ENCODE results near the gene RASL11B.

The RASL11B gene

GRCh38 chr4:52869196-52869595 lies 7.1 kb downstream of the RASL11B start:
- TF ChIP-seq CTCF (IDR thresholded peaks at IDR 0.05; ENCODE audit: low read depth, low read length) (no peak), EZH2phosphoT487 (IDR thresholded peaks at IDR 0.05; ENCODE audit: low read depth) (no peak)
- H3K9ac ChIP-seq (ENCODE audit: low read length), result no peak overlapping the region
- no peak overlapping the region for H3K27ac ChIP-seq (ENCODE audit: low read length)
- no peaks in the 10 kb centered on the region for H3K79me2 ChIP-seq (ENCODE audit: low read length)
- H3K27me3 ChIP-seq (ENCODE audit: low read depth, low read length), result no peaks in the 10 kb centered on the region
- H3K36me3 ChIP-seq (replicated peaks; ENCODE audit: low read depth, low read length), result no peaks in the 10 kb centered on the region
- no peaks in the 10 kb centered on the region for H3K9me3 ChIP-seq (ENCODE audit: insufficient read depth, low read length)
- H3K4me3 ChIP-seq (ENCODE audit: low read length), result no peak overlapping the region
- H3K4me2 ChIP-seq (ENCODE audit: low read length), result no peak overlapping the region
- no peak overlapping the region for H2AFZ ChIP-seq (ENCODE audit: low read depth, low read length)
- H4K20me1 ChIP-seq (ENCODE audit: insufficient read depth, low read length), result no peaks in the 10 kb centered on the region
- H3K4me1 ChIP-seq (ENCODE audit: low read length), result no peaks in the 10 kb centered on the region

- H3K27ac ChIP-seq (ENCODE audit: low read length), result no peak overlapping the region
Observed at GRCh38 chr4:52869656-52870055, 7.5 kb downstream of the RASL11B start.

DNA sequence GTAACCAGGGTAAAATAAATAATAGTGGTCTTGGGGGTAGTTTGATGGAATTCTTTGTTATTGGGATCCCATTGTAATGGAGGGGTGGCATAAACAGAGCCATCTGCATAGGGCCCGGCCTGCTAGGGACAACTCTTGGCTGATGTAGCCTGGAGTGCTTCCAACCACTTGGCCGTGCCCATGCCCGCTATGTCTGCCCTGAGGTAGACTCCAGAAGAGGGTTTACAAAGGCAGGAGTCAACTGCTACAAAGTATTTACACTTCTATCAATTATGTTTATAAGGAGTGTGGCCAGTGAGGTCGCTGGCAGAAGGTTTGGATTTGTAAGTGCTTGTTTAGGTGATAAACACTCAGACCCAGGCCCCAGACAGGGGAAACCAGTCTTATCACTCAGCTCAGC lies 8.1 kb downstream of the RASL11B start:
- Histone ChIP-seq H3K27ac (ENCODE audit: low read length) (no peak overlapping the region), H3K4me3 (ENCODE audit: low read length) (no peak overlapping the region), H4K20me1 (ENCODE audit: insufficient read depth, low read length) (no peaks in the 10 kb centered on the region), H3K4me2 (ENCODE audit: low read length) (no peak overlapping the region), H3K9ac (ENCODE audit: low read length) (no peak overlapping the region), H3K36me3 (replicated peaks; ENCODE audit: low read depth, low read length) (no peaks in the 10 kb centered on the region), H3K4me1 (ENCODE audit: low read length) (no peaks in the 10 kb centered on the region), H3K79me2 (ENCODE audit: low read length) (no peaks in the 10 kb centered on the region), H2AFZ (ENCODE audit: low read depth, low read length) (no peak overlapping the region), H3K27me3 (ENCODE audit: low read depth, low read length) (no peaks in the 10 kb centered on the region), H3K9me3 (ENCODE audit: insufficient read depth, low read length) (no peaks in the 10 kb centered on the region)
- TF ChIP-seq EZH2phosphoT487 (IDR thresholded peaks at IDR 0.05; ENCODE audit: low read depth) (no peak), CTCF (IDR thresholded peaks at IDR 0.05; ENCODE audit: low read depth, low read length) (no peak)

More at GRCh38 chr4:52869656-52870055, 7.5 kb downstream of the RASL11B start:
- Histone ChIP-seq H3K27me3 (ENCODE audit: low read depth, low read length) (no peaks in the 10 kb centered on the region), H3K36me3 (replicated peaks; ENCODE audit: low read depth, low read length) (no peaks in the 10 kb centered on the region), H3K4me3 (ENCODE audit: low read length) (no peak overlapping the region), H3K4me1 (ENCODE audit: low read length) (no peaks in the 10 kb centered on the region), H3K79me2 (ENCODE audit: low read length) (no peaks in the 10 kb centered on the region), H3K4me2 (ENCODE audit: low read length) (no peak overlapping the region), H3K9ac (ENCODE audit: low read length) (no peak overlapping the region), H4K20me1 (ENCODE audit: insufficient read depth, low read length) (no peaks in the 10 kb centered on the region), H2AFZ (ENCODE audit: low read depth, low read length) (no peak overlapping the region), H3K9me3 (ENCODE audit: insufficient read depth, low read length) (no peaks in the 10 kb centered on the region)
- TF ChIP-seq EZH2phosphoT487 (IDR thresholded peaks at IDR 0.05; ENCODE audit: low read depth) (no peak), CTCF (IDR thresholded peaks at IDR 0.05; ENCODE audit: low read depth, low read length) (no peak)

GRCh38 chr4:52873191-52873590 lies 11.1 kb downstream of the RASL11B start:
- no peak overlapping the region for H3K4me3 ChIP-seq (ENCODE audit: low read length)
- H3K27ac ChIP-seq (ENCODE audit: low read length), result no peak overlapping the region
- no peaks in the 10 kb centered on the region for H4K20me1 ChIP-seq (ENCODE audit: insufficient read depth, low read length)
- TF ChIP-seq EZH2phosphoT487 (IDR thresholded peaks at IDR 0.05; ENCODE audit: low read depth), result no peak
- no peak for TF ChIP-seq CTCF (IDR thresholded peaks at IDR 0.05; ENCODE audit: low read depth, low read length)
- no peaks in the 10 kb centered on the region for H3K27me3 ChIP-seq (ENCODE audit: low read depth, low read length)
- H3K9ac ChIP-seq (ENCODE audit: low read length), result no peak overlapping the region
- no peaks in the 10 kb centered on the region for H3K9me3 ChIP-seq (ENCODE audit: insufficient read depth, low read length)
- H2AFZ ChIP-seq (ENCODE audit: low read depth, low read length), result no peak overlapping the region
- H3K4me1 ChIP-seq (ENCODE audit: low read length), result no peaks in the 10 kb centered on the region
- no peaks in the 10 kb centered on the region for H3K79me2 ChIP-seq (ENCODE audit: low read length)
- H3K36me3 ChIP-seq (replicated peaks; ENCODE audit: low read depth, low read length), result no peaks in the 10 kb centered on the region
- H3K4me2 ChIP-seq (ENCODE audit: low read length), result no peak overlapping the region

Measured in OCI-LY3 (cell line).